Activated T-cell treated with anti-CD3 and anti-CD28 coated beads for 48 hours (primary cell): ENCODE measurements around the gene PRR5.

Experiments used
- DNase-seq: peaks from one replicate; pipeline ENCODE4 v3.0.0-alpha.2; 2020; ENCODE audit warnings: low read depth

PRR5 gene

DNA sequence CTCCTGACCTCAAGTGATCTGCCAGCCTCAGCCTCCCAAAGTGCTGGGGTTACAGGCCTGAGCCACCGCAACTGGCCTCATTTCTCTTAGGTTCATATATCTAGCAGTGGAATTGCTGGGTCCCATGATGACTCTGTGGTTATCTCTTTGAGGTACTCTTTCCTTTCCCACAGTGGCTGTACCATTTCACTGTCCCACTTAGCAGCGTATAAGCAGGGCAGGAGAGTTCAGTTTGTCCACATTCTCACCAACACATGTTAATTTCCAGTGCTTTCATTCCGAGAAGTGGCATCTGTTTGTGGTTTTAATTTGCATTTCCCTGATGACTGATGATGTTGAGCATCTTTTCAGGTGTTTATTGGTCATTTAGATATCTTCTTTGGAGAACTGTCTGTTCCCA lies 16.4 kb downstream of the PRR5 start:
- DNase-seq = no peak

DNA sequence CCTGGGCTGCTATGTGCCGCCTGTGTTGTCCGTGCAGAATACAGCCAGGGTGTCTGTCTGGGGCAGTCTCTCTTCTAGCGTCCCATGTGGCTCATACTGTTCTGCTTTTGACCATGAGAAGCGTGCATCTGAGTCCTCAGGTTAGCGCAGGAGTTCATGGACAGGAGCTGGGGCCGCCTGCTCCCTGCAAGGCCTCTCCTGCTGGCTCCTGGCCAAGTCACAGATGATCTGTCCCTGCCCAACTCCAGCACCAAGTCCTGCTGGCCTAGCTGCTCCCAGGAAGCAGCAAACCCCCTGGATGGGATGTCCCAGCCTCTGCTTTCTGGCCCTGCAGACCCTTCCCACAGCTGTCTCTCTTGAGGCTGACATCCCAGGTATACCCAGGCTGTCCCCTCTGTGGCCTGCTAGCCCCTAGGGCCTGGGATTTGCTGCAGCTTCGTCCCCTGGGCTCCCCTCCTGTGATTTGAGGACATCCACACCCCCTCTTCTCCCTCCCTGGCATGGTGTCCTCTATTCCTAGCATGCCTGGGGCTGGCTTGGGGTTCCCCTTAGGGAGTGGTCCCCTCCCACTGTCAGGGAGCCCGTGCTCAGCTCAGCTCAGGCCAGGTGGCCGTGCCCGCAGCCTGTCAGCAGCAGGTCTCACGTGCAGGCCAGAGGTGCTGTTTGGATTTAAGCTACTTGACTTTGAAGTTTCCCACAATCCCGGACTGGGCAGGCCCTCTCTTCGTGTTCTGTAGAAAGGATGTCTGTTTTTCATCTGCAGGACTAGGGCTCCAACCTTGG lies 17.8 kb downstream of the PRR5 start:
- DNase-seq = no peak

DNA sequence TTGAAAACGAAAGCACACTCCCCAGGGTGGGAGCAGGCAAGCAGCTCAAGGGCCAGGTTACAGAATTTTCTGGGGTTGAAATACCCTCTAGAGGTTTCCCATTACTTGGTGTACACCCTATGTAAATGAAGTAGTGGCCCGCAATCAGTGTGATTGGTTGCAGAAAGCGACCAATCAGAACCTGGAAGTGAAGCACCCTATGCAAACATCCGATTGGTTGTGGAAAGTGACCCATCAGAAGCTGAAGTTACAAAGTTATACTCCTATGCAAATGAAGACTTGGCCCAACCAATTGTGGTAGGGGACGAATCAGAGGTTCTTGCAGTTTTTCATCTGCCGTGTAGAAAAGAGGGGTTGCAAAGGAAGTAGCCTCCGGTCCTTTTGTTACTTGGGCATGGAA lies 19.2 kb downstream of the PRR5 start:
- DNase-seq = no peak

DNA sequence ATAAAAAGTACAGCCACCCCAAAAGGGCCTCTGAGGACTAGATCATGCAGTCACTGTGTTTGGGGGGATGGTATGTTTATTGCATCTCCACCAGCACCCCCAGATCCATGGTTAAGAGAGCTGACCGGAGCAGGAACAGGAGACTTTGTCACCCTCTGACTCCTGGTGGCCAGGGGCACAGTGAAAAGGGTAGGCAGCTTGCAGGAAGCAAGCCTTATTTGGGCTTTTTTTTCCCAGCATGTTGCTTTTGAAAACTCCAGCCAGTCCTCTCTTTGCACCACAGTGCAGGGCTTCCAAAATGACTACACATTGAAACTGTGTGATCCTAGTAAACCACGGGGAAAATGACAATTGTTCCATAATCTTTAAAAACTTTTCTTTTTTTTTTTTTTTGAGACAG lies 20.6 kb downstream of the PRR5 start:
- no peak for DNase-seq

DNA sequence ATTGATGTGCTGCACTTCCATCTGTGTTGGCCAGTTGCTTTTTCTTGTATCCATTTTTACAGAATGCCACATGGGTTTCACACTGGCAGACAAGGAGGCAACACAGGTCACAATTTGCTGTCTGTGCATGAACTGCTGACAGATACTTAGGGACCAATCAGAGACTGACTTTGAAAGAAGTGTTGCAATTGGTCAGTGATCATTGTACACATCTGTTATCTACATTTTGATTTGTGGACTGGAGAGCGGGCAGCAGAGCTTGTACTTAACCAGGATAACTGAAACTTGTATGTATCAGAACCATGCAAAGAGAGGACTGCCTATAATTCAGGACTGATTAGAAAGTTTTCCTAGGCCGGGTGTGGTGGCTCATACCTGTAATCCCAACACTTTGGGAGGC lies 21.8 kb downstream of the PRR5 start:
- DNase-seq = no peak

DNA sequence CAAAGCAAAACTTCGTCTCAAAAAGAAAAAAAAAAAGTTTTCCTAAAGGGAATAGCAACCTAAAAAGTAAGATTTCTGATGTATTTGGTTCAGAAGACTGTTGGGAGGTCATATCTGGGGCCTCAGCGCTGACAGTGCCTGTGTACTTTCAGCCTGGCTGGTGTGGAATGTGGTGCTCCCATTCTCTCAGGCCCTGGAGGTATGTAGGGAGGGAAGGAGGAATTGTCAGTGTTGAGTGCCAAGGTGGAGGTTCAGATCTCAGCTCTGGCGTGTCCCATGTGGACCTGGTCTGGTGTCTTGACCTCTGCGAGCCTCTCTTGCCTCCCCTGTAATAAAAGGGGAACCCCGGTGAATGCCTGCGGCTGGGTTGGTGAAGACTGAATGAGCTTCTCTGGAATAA lies 22.4 kb downstream of the PRR5 start:
- no peak for DNase-seq

DNA sequence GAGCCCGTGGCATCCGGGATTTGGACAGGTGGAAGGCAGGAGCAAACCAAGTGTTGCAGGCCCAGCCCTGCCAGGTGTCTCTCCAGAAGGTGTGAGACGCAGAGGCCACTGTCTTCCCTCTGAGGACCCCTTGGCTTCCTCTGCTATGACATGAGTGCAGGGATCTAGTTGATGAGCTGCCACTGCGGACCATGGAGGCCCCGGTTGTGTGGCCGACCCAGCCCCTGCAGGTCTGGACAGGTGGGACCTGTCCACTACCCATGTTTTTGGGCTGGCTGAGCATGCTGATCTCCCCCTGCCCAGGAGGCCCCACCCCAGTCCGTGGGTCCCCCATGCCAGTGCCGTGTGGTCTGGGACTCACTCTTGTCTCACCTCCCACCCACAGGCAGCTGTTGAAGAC lies 22.9 kb downstream of the PRR5 start:
- DNase-seq = no peak

DNA sequence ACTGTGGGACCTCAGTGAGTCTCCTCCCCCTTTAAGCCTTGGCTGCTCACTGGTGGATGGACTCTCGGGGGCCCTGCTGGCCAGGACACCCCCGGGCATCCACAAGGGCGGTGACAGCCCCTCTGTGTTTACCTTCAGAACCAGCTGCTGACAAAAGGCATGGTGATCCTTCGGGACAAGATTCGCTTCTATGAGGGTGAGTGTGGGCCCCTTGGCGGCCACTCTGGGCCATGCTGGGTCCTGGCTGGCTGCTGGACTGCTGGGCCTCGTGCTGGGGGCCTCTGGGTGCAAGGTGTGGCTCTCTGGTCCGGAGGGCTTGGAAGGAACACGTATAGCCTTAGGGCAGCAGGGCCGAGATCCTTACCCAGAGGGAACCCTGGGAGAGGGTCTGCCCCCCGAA lies 24.4 kb downstream of the PRR5 start:
- no peak for DNase-seq

DNA sequence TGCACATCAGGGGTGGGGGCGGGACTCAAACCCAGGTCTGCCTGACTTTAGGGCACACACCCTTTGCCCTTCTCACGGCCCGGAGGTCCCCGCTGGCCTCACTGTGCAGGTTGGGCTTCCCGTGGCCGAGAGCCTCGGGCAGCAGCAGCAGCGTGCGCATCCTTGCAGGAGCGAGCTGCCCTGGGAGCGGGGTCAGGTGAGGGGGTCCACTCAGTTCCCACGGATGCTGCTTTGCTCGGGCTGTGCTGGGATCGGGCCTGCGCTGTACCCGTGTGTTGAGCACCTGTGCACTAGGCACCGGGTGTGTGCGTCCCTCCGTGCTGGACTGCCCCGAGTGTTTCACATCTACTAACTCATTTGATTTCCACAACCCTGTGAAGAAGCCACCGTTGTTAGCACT lies 25.1 kb downstream of the PRR5 start:
- DNase-seq = no peak

DNA sequence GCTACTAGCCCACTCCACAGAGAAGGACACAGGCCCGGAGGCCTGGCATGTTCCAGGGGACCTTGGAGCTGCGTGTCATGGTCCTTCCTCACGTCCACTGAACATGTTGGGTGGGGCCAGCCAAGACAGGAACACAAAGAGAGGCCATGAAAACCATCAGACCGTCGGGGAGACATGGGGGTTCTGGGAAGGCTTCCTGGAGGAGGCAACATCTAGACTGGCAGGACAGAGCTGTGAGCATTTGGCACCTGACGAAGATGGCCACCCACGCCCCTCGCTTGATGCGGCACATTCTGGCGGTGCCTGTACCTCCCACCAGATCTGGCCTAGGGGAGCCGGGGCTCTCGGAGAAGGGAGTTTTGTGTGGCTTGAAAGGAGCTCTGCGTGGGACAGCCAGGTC lies 25.7 kb downstream of the PRR5 start:
- DNase-seq = no peak

DNA sequence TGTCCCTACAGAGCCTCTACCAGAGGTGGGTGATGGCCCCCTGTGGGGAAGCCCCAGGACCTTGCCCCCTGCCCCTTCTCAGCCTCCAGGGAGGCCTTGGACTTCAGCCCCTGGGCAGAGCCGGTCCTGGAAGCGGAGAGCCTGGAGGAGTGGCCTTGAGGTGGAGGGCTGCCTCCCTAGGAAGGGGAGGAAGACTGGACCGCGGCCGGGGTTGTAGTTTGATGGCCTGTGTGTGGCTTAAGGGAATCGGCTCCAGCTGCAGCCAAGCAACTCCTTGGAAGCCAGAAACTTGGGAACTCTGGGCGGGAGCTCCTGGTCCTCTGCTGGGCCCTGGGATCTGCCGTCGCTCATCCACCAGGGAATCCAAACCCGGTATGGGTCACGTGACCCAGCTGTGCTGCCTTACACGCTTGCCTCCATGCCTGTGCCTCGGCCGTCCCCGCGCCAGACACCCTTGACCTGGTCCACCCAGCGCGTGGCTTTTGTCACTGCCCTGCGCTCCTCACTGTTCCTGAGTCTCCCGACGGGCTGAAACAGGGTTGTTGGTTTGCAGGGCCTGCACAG lies 26.8 kb downstream of the PRR5 start:
- DNase-seq = no peak

DNA sequence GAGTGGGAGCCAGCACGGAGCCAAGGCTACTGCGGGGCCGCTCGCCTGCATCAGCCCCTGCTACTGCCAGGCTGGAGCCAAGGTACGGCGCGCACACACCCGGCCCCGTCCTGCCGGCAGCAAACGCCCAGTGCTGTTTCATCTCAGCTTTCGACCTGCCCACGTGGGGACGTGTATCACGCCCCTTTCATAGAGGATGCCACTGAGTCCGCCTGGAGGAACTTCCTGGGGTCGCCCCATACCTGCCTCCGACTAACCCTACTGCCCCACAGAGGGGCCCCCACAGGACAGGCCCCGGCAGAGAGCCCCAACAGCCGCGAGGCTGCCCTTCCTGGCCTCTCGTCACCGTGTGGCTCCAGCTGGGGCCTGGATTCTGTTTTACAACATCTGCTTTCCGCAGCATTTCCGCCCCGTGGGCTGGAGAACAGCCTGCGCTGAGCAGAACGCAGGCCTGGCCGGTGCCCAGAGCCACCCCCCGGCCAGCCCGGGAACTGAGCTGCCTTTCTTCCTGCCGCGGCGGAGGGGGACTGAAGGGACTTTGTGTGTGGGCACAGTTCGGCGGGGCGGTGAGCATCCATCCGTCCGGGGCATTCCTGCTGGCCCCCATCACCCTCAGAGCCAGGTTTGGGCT lies 27.5 kb downstream of the PRR5 start:
- DNase-seq = no peak

DNA sequence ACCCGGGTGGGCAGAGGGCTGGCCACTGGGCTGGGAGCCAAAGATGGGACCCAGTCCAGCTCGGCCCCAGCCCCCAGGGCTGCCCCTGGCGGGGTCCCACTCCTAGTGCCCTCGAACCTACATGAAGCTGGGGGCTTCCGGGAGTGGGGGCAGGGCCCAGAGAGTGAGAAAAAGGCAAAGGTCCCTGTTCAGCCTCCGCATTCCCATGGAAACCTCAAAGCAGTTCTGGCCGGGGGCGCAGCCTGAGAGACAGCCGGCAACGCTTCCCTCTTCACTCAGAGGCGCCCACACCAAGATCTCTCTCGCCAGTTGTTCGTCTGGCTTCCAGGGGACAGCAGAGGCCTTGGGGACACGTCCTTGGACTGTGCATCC lies 28.0 kb downstream of the PRR5 start:
- DNase-seq = no peak

DNA sequence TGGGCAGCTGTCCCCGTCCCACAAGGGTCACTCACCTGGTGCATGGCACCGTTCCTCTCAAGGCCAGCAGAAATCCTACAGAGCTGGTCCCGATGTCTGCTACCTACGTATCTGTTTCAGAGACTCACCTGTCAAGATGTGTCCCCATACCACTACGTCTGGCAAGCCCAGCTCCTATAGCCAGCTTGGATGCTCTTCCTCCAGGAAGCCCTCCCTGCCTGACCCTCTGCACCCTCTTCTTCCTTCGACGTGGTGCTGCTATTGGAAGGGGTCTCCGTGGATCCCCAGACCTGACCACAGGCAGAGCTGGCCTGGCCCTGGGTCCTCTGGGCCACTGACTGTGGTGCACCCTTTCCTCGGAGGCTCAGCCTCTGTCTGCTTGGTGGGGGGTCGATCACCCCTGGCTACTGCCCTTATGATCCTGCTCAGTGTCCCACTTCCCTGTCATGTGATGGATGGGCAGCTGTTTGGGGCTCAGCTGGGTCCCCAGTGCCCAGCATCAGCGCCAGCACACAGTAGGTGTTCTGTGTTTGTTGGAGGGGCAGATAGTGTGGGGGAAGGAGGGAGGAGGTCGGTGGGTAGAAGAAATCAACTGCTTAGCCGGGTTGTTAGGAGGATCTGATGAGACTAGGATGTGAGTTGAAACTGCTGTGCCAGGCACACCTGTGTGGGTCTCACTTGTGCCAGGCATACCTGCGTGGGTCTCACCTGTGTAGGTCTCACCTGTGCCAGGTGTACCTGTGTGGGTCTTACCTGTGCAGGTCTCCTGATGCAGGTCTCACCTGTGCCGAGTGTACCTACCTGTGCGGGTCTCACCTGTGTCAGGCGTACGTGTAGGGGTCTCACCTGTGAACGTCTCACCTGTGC lies 28.7 kb downstream of the PRR5 start:
- no peak for DNase-seq

DNA sequence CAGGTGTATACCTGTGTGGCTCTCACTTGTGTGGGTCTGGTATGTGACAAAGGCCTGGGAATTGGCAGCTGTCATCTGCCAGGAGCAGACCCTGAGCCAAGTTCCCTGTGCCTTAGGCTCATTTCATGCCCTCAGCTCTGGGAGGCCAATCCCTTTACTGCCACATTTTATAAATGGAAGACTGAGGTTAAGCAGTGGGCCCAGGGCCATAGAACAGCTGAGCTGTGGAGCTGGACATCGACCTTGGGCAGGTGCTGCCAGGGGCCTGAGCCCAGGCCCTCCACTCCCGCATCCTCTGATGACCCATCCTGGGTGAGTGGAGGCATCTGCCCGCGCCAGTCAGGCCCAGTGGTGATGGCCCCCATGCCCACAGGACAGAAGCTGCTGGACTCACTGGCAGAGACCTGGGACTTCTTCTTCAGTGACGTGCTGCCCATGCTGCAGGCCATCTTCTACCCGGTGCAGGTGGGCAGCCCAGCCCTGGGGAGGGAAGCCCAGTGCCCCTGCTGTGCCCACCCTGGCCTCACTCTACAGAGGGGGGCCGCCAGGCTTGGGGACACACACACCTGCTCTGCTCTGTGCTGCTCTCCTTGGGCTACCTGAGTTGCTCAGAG lies 29.5 kb downstream of the PRR5 start:
- no peak for DNase-seq

DNA sequence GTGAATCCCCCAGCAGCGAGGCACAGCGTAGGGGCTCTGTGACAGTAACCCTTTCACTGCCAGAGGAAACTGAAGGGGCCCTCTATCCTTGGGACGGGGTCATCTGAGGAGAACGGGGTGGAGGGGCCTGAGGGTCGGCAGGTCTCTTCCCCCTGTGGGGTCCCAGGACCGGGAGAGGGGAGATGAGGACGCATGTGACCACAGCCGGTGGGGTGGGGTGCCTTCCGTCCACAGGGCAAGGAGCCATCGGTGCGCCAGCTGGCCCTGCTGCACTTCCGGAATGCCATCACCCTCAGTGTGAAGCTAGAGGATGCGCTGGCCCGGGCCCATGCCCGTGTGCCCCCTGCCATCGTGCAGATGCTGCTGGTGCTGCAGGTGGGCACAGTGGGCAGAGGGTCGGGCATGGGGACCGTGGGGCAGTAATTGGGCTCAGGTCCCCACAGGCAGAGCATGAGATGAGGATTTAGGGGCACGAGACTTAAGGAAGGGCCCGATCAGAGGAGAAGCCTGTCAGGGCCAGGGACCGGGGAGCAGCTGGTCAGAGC lies 30.1 kb downstream of the PRR5 start:
- DNase-seq = no peak

DNA sequence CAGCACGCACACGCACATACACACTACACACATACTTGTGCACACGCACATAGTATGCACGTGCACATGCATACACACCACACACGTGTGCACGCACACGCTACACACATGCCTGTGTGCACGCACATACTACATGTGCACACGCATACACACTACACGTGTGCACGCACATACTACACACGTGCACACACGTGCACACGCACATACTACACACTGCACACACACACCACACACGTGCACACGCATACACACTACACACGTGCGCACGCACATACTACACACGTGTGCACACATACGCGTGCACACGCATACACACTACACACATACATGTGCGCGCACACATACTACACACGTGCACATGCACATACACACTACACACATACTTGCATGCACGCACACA lies 30.7 kb downstream of the PRR5 start:
- DNase-seq = no peak

DNA sequence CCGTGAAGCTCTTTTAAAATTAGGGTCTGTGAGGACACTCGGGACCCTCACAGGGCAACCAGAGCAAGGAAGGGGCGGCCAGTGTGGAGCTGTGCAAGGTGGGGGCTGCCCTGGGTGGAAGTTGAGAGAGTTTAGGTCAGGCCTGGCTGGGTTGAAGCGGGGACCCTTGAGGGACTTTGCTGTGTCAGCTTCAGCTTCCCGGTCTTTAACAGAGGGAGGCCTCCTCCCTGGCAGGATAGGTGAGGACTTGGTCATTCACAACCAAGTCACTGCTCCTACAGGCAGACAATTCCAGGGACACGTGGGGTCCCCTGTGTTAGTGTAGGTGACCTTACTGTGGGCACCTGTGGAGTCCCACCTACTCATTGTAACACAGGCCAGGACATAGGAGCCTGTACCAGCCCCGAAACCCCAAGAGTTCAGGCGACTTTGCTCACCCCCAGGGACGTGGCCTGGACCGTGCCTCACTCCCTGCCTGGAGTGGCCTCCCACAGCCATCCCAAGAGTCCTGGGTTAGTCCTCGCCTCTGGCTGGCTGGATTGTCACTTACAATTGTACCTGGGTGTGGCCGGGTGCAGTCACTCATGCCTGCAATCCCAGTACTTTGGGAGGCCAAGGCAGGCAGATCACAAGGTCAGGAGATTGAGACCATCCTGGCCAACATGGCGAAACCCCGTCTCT lies 31.6 kb downstream of the PRR5 start:
- no peak for DNase-seq

DNA sequence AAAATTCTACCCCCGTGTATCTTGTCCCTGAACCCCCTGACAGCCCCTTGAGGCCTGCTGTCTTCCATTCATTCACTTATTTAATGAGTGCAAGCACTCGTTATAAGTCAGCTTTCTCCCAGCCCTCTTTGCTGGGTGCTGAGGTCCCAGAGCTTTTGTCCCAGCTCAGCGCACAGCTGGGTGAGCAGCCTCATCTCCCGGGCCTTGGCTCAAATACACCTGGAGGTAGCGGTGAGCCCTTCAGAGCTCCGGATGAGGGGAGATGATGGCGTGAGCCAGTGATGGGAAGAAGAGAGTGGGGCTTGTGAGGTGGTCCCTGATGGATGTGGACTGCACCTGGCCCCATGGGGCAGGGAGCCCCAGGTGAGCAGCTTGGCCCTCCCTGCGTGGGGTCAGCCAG lies 32.3 kb downstream of the PRR5 start:
- no peak for DNase-seq

DNA sequence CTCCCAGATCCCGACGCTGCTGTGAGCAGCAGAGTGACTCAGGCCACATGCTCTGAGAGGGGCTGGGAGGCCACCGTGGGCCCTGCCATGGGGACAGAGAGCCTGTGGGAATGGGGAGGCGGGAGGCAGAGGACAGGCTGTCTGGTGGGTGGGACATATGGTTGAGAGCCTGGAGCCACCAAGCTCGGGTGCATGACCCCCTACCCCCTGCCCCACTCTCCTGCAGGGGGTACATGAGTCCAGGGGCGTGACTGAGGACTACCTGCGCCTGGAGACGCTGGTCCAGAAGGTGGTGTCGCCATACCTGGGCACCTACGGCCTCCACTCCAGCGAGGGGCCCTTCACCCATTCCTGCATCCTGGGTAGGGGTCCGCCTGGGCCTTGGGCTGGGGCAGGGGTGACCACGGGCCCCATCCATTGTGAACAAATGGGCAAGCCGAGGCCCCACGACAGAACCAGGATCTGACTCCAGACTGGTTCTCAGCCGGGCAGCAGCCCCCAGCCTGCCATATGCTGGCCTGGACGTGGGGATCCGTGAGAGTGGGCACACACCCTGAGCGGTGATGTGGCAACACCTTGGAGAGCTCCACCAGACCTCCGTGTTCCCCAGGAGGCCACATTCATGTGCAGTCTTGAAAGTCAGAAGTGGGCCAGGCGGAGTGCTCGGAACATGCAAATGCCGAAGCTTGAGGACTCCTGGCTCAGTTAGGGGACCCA lies 33.0 kb downstream of the PRR5 start:
- no peak for DNase-seq
